Cardiac fibroblast (primary cell): Measurements from ENCODE around the gene CD8B.
"Not testable (repeated sequence)": the region's sequence is repeated elsewhere in the genome, so short reads cannot be mapped to it uniquely, and the experiment has no call there.

Experiments used
- DNase-seq, 2 donors: peaks; one replicate each; pipeline versions ENCODE4 v3.0.0 to v3.0.0-alpha.2; 2010; ENCODE audit warnings: low read depth in 2 of 2
- H3K4me3 ChIP-seq, 2 donors: replicated peaks in 1 of 2; 1 replicate in 1 of 2; 2 replicates in 1 of 2; pipeline ENCODE4 v1.5.1; 2011; ENCODE audit warnings: low read depth in 2 of 2, low read length in 2 of 2, mild to moderate bottlenecking in 2 of 2, moderate library complexity in 1 of 2
- TF ChIP-seq, protein P1 (sequence below): IDR thresholded peaks from one replicate; pipeline ENCODE4 v1.5.1; 2011; ENCODE audit warnings: low read depth, mild to moderate bottlenecking, low read length, inconsistent platforms

Gene CD8B

DNA sequence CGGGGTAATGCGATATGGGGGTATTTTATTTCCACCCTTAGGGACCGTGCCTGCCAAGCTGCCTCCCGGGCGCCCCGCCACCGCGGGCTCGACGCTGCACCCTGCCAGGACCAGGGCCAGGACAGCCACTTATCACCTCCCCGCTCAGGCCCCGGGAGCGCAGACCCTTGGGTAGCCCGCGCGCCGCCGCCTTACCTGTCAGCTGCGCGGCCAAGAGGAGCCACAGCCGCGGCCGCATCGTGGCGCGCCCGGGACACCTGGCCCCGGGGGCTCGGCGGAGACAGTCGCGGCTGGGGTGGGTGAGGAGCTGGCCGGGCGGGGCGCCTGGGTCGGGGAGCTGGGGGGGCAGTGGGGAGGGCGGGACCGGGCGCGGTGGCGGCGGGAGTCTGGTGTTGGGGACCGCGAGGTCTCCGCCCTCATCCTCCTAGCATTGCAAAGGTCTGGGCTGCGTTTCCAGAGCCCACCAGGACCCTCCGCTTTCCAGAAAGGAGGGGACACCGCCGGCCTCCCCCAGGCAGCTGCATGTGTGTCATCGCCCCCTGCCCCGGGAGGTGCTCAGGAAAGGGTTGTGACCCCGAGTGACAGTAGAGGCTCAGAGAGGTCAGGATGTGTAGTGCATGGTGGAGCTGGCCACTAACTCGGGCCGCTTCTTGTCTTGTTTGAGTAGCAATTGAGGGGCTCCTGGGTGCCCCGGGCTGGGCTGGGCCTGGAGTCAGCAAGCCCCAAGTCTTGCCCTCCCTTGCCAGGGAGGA is at the start of gene CD8B:
TSS of gene CD8B (minus strand) at position 259 of the 752 bp plus-strand sequence. CDS start at position 238, 21 bp downstream.
- not testable (repeated sequence) for H3K4me3 ChIP-seq, DNase-seq

DNA sequence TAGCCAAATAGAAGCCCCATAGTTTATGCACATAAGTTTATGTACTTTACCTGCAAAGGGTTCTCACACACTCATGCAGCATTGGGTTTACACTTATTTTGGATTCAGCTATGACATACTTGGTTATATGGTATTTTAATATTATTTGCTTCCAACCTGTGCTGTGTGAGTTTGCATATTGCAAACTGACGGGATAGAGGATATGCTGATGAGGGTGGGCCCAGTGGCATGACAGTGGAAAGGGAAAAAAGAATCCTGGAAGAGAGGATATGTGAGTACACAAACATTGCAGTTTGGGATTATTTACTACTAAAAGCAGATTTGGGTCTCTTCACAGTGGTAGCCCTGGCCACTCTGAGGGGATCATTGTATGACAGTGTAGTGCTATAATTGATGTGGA is 44.2 kb upstream of the CD8B start:
- H3K4me3 ChIP-seq, DNase-seq: not testable (repeated sequence)

DNA sequence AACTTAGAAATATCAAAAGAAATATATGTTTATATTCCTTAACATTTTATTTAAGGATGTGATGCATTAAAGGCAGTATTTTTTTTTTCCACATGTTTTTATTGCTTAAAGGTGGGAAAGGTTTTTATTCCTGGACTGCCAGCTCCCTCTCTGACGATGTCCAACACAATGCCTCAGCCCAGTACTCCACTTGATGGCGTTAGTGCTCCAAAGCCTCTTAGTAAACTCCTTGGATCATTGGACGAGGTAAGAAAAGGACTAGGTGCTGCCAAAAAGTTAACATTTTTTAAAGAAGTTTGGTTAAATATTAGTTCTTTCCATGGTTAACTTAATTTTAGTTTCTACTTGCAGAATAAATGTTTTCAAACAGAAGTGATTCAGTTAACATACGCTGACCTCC is 39.0 kb upstream of the CD8B start:
- H3K4me3 ChIP-seq: not testable (repeated sequence)
- TF ChIP-seq, protein P1, sequence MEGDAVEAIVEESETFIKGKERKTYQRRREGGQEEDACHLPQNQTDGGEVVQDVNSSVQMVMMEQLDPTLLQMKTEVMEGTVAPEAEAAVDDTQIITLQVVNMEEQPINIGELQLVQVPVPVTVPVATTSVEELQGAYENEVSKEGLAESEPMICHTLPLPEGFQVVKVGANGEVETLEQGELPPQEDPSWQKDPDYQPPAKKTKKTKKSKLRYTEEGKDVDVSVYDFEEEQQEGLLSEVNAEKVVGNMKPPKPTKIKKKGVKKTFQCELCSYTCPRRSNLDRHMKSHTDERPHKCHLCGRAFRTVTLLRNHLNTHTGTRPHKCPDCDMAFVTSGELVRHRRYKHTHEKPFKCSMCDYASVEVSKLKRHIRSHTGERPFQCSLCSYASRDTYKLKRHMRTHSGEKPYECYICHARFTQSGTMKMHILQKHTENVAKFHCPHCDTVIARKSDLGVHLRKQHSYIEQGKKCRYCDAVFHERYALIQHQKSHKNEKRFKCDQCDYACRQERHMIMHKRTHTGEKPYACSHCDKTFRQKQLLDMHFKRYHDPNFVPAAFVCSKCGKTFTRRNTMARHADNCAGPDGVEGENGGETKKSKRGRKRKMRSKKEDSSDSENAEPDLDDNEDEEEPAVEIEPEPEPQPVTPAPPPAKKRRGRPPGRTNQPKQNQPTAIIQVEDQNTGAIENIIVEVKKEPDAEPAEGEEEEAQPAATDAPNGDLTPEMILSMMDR: peak; percentile 9
- peak; percentile 31 to 34 for DNase-seq

DNA sequence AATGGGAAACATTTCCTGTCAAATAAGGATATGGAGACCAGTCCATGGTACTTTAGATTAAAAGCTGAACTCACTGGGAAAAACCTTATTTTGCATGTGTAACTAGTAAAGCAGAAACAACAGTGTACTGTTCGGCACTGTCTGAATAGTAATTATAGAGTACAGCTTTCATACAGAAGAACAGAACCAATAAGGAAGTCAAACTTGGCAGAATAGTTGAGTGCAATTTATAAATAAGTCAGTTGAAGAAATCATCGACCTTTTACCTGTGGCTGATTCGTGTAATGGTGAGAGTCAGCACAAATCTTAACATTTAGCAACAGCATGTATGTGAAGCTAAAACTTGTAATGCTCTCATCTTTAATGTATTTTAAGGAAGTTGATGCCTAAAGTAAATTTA is 24.3 kb upstream of the CD8B start:
- not testable (repeated sequence) for DNase-seq, H3K4me3 ChIP-seq

DNA sequence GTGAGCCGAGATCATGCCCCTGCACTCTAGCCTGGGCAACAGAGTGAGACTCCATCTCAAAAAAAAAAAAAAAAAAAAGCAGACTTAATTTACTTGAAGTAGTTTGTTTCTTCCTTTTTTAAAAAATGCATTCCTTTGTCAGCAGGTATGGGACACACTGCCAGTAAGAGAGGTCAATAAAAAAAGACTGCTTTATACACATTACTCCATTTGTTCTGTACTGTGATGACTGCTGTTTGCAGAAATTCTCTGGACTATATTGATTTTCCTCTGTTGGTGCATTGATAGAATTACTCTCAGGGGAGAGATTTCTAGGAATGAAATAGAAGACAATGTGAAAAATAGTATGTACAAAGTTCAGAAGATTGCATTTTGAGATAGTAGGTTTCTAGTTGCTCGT is 21.2 kb upstream of the CD8B start:
- not testable (repeated sequence) for DNase-seq, H3K4me3 ChIP-seq

DNA sequence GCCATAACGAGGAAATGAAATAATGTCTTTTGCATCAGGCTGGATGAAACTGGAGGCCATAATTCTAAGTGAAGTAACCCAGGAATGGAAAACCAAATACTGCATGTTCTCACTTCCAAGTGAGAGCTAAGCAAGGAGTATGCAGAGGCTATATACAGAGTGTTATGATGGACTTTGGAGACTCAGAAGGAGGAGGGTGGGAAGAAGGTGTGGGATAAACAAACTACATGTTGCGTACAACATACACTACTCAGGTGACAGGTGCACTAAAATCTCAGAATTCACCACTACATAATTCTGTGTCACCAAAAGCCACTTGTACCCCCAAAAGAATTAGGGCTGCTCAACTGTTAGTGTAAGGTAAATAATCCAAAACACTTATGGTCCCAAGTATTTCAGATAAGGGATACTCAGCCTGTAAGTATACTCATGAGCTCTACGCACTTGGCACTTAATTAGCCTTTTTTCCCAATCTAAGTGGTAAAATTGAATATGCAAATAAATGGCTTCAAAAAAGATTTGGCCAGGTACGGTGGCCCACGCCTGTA is 20.5 kb upstream of the CD8B start:
- H3K4me3 ChIP-seq, DNase-seq: not testable (repeated sequence)

DNA sequence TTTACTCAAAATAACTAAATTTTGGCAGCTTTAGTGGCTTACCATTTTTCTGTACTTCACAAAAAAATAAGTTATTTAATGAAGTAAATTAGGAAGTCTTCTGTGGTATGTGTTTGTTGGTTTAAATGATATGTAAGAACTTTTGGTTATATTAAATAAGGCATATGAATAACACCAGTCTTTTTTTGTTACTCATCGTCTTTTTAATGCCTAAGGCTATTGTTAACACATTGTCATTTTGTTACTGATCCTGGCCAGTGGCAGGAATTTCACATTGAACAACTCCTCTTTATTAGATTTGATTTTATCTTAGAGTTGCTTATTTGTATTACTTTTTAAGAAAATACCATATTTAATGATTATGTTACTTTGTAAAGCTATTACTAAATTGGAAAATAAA is 17.3 kb upstream of the CD8B start:
- not testable (repeated sequence) for DNase-seq

DNA sequence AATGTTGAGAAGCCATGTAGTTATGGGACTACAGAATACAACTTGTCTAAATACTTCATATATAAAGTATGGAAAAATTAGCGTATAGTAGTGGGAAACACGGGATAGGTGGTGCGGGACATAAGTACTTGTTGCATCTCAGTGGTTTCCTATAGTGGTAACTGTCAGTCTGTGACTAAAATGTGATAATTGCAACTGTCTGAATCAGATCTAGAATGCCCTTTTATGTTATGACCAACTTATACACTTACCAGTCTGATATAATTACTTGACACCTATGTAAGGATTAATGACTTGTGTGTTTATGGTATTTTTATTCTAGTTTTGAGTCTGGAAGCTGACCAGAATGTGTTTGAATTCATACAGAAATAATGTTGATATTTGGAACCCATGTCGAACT is 9.3 kb upstream of the CD8B start:
- H3K4me3 ChIP-seq, DNase-seq: not testable (repeated sequence)

More for the DNA sequence above, 17.3 kb upstream of the CD8B start:
- not testable (repeated sequence) for H3K4me3 ChIP-seq

DNA sequence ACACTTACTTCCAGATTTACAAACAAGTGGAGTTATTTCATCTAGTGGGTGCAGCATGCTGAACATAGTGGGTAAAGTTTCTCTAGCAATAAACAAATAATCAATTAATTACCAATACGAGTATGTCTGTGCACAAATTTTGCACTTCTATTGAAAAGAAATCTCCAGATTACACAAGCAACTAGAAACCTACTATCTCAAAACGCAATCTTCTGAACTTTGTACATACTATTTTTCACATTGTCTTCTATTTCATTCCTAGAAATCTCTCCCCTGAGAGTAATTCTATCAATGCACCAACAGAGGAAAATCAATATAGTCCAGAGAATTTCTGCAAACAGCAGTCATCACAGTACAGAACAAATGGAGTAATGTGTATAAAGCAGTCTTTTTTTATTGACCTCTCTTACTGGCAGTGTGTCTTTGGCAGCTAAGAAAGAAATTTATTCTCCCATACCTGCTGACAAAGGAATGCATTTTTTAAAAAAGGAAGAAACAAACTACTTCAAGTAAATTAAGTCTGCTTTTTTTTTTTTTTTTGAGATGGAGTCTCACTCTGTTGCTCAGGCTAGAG is 7.3 kb upstream of the CD8B start:
- not testable (repeated sequence) for DNase-seq, H3K4me3 ChIP-seq

DNA sequence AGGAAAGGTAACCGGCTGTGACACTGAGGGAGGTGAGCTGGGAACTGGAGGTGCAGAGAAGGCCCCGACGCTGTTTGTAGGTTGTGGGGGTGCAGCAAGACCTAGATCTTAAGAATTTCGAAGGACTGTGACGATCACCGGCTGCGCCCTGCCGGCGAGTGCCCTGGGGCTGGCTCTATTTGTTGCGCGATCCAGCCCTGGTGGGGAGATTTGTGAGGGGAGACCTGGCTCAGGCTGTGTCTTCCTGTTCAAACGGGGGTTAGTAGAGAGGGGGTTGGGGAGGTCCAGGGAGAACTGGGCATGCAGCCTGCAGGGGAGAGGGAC is 656 bp upstream of the CD8B start:
- H3K4me3 ChIP-seq, DNase-seq: not testable (repeated sequence)

DNA sequence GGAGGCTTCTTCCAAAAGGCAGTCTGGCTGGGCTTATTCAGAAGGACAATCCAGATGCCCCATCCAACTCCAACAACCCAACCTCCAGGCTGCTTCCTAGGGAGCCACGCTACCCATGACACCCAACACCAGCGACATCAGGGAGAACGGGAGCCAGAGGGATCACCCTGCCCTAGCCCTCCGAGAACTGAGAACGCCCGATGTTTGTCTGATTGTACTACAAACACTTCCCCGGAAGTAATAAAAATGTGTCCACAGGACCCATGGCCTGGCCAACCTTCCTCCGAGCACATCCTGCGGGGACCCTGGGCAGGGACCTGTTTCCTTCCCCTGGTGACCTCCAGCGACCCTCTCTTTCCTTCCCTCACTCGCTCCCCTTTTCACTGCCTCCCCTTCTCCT is 511 bp downstream of the CD8B start:
- H3K4me3 ChIP-seq, DNase-seq: not testable (repeated sequence)

DNA sequence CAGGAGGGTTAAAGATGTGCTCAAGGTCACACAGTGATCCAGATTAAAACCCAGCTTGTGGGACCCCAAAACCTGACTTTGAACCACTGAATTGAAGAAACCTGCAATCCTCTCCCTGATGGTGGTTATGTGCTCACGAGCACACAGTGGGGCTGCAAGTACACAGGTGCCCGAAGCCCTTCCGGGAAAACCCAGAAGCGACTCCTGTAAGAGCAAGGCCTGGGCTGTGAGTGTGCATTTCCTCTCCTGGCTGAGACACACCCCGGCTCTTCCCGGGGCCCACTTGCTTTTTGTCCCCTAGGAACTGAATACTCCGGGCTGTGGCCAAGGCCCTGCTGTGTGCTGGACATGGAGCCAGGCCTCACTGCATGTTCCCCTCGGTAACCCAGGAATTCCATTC is 1.1 kb downstream of the CD8B start:
- H3K4me3 ChIP-seq, DNase-seq: not testable (repeated sequence)

DNA sequence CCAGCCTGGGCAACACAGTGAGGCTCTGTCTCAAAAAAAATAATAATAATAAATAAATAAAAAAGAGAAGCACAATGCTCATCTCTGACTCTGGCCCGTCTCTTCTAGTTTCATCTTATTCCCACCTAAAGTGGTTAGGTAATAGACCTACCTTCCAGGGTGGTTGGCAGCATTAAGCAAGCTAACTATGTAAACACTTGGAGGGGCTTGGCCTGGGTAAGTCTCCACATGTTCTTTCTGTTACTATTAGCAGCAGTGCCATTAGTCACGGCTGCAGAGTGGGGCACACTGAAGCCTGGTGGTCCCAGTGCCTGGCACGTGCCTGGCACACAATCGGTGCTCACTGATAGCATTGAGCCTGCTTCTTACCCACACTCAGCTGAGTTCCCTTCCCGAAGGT is 4.0 kb downstream of the CD8B start:
- H3K4me3 ChIP-seq, DNase-seq: not testable (repeated sequence)

DNA sequence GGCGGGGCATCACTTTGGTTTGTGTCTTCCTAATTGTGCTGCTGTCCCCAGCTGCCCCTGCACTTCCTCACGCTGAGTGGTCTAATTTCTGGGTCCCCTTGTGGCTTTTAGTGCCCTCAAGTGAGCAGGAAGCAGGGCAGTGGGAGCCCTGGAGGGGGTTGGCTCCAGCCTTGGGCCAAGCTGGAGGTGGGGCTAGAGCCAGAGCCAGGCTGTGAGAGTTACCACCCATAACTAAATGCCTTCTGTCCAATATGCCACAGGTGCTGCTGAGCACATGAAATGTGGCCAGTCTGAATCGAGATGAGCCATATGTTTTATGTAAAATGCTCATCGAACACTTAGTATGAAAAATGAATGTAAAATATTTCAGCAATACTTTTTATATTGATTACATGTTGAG is 5.2 kb downstream of the CD8B start:
- H3K4me3 ChIP-seq, DNase-seq: not testable (repeated sequence)

DNA sequence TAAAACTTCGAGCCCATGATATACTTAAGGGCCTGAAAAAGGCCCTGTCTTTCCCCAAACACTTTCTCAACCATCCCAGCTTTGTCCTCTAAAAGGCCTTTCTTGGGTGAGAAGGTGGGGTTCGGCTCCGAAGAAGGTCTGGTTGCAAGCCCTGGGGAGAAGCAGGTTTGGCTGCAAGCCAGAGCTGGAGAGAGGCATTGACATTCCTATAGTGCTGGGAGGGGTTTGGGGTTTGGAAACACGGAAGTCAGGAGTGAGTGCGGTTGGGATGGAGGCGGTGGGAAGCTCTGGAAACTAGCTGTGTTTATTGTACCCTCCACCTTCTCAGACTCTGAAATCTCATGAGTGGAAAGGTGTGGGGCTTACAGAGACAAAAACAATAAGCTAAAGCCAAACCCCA is 5.7 kb downstream of the CD8B start:
- peak; percentile 30 to 44 for DNase-seq

DNA sequence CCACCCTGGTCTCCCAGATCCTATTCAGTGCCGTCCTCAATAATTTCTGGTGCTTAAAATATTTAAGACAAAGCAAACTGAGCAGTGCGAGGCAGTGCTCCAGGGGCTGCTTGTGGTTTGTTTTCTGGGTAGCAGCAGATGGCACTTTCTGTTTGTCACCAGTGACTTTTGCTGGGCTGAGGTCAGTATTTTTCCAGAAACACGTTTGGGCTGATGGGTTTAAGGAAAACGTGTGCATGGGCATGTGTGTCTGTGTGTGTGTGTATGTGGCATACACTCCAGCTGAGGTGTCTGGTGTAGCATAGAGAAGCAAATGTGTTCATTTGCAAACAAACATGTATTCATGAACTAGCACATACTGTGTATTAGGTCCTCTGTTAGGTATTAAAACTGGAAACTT is 10.1 kb downstream of the CD8B start:
- DNase-seq, H3K4me3 ChIP-seq: not testable (repeated sequence)

More for the DNA sequence above, 5.7 kb downstream of the CD8B start:
- not testable (repeated sequence) for H3K4me3 ChIP-seq

DNA sequence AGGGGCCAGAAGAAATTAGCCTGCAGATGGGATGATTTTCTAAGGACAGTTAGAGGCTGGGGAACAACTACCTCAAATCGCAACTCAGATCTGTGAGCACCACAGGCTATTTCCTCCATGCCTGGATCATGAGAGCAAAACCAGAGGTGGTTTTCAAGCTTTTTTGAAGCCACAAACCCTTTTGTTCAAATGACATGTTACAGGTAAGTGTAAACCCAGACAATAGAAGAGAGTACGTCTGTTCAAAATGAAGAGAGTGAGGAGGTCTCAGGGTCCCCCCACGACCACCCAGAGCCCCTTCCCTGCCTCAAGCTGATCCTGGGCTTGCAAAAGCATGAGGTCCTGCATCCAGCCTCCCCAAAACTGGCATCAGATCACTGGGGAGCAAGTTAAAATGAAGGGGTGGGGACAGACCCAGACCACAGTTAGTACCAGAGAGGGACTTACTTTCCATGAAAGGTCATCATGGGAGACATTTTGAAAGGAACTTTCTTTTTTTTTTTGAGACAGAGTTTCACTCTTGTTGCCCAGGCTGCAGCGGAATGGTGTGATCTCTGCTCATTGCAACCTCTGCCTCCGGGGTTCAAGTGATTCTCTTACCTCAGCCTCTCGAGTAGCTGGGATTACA is 19.0 kb downstream of the CD8B start:
- not testable (repeated sequence) for DNase-seq, H3K4me3 ChIP-seq
